Loucy (cell line): ENCODE data around the gene STRADA.

Experiments
- CTCF ChIP-seq: fragments of 200-600 bp; sonication (generic); conservative IDR thresholded peaks from 2 replicates; pipeline ENCODE4 v1.5.1; 2014; ENCODE audit warnings: mild to moderate bottlenecking, antibody characterized with exemption, low read length
- EZH2phosphoT487 ChIP-seq: fragments of 200-600 bp; IDR thresholded peaks from 2 replicates; pipeline ENCODE4 v1.6.1; 2018; ENCODE audit warnings: antibody characterized with exemption, mild to moderate bottlenecking, moderate library complexity, borderline replicate concordance

- no peak for TF ChIP-seq CTCF
- no peak for TF ChIP-seq EZH2phosphoT487
Measured at GRCh38 chr17:63694950-63695773, 46.4 kb downstream of the STRADA start.
